Stimulated activated CD4-positive, alpha-beta T cell treated with anti-CD3 and anti-CD28 coated beads, Interleukin-2, amount 100 ng/mL, for 24 hours (primary cell): Measurements from ENCODE around the gene MAP3K6.

Experiments used
- DNase-seq, 2 donors: peaks; one replicate each; pipeline ENCODE4 v3.0.0-alpha.2; 2020

MAP3K6 gene

GRCh38 chr1:27351541-27352107 lies 15.1 kb downstream of the MAP3K6 start:
- no peak for DNase-seq

- DNase-seq: no peak
Observed at GRCh38 chr1:27350663-27351540, 15.9 kb downstream of the MAP3K6 start.

- peak in 1 of 2 donors; percentile 20 for DNase-seq
Observed at GRCh38 chr1:27349784-27350662, 16.7 kb downstream of the MAP3K6 start.

GRCh38 chr1:27348861-27349783 lies 17.6 kb downstream of the MAP3K6 start:
- DNase-seq: peak in 1 of 2 donors; percentile 31

- DNase-seq: no peak
Observed at GRCh38 chr1:27346991-27347624, 19.7 kb downstream of the MAP3K6 start.

- DNase-seq: no peak
Observed at GRCh38 chr1:27346357-27346756, 20.4 kb downstream of the MAP3K6 start.

- DNase-seq: no peak
Observed at GRCh38 chr1:27345272-27345671, 21.5 kb downstream of the MAP3K6 start.

- DNase-seq: no peak
Observed at GRCh38 chr1:27343639-27344025, 23.1 kb downstream of the MAP3K6 start.

- DNase-seq: peak; percentile 65 to 71
Observed at GRCh38 chr1:27342778-27343638, 23.8 kb downstream of the MAP3K6 start.

- peak; percentile 48 to 49 for DNase-seq
Observed at GRCh38 chr1:27342391-27342777, 24.4 kb downstream of the MAP3K6 start.

GRCh38 chr1:27341525-27342252 lies 25.1 kb downstream of the MAP3K6 start, which contains the start of gene SYTL1:
TSS of gene SYTL1 (plus strand) at chr1:27342022. CDS start at chr1:27345335, 3,313 bp downstream.
- DNase-seq: peak; percentile 57 to 68

GRCh38 chr1:27339213-27339612 lies 27.5 kb downstream of the MAP3K6 start:
- DNase-seq: no peak

GRCh38 chr1:27338751-27339150 lies 28.0 kb downstream of the MAP3K6 start:
- no peak for DNase-seq

- no peak for DNase-seq
Observed at GRCh38 chr1:27336756-27337155, 30.0 kb downstream of the MAP3K6 start.

GRCh38 chr1:27335506-27336422 lies 31.0 kb downstream of the MAP3K6 start:
- no peak for DNase-seq

- DNase-seq: no peak
Observed at GRCh38 chr1:27333717-27334279, 33.0 kb downstream of the MAP3K6 start.

- peak; percentile 59 to 63 for DNase-seq
Observed at GRCh38 chr1:27332536-27333281, 34.1 kb downstream of the MAP3K6 start.

GRCh38 chr1:27331922-27332321 lies 34.8 kb downstream of the MAP3K6 start:
- no peak for DNase-seq
